Heart right ventricle (tissue), 16 donors: ENCODE data around the gene APLNR. TPM values are rescaled to one million over a fixed set of nuclear protein-coding genes. Genes with fewer than 3 reads are reported as not detected.
A peak's percentile ranks its signal among the peaks of the same experiment; 100 is the strongest.

Source experiments
- ATAC-seq, 8 donors: fragments of 200-7000 bp; cut with Tn5 transposase; one replicate each; pipeline ENCODE4 v1.9.1; 2020; ENCODE audit warnings: mild to moderate bottlenecking in 8 of 8, moderate library complexity in 8 of 8, moderate number of reproducible peaks in 1 of 8
- DNase-seq, 2 donors: peaks; one replicate each; pipeline ENCODE4 v3.0.0-alpha.2; 2020
- H3K27ac ChIP-seq, 10 donors: fragments of 200-600 bp; sonication (generic) in 2 of 10; one replicate each; pipeline versions ENCODE4 v1.5.0 to v1.8.0; 2020 to 2022; ENCODE audit warnings: mild to moderate bottlenecking in 3 of 10
- H3K27me3 ChIP-seq, 7 donors: fragments of 200-600 bp; one replicate each; pipeline ENCODE4 v1.8.0; 2021 to 2022; ENCODE audit warnings: mild to moderate bottlenecking in 2 of 7
- H3K36me3 ChIP-seq, 9 donors: fragments of 200-600 bp; sonication (generic) in 1 of 9; one replicate each; pipeline versions ENCODE4 v1.5.0 to v1.8.0; 2020 to 2022; ENCODE audit warnings: mild to moderate bottlenecking in 2 of 9
- H3K4me1 ChIP-seq, 9 donors: fragments of 200-600 bp; sonication (generic) in 1 of 9; one replicate each; pipeline versions ENCODE4 v1.5.0 to v1.8.0; 2020 to 2022; ENCODE audit warnings: mild to moderate bottlenecking in 4 of 9
- H3K4me3 ChIP-seq, 10 donors: fragments of 200-600 bp; sonication (generic) in 2 of 10; one replicate each; pipeline versions ENCODE4 v1.5.0 to v1.8.0; 2020 to 2022; ENCODE audit warnings: mild to moderate bottlenecking in 7 of 10, moderate library complexity in 2 of 10
- H3K9me3 ChIP-seq, 11 donors: fragments of 200-600 bp in 10 of 11; sonication (generic) in 2 of 11; one replicate each; pipeline versions ENCODE4 v1.5.0 to v1.8.0; 2013 to 2022; ENCODE audit warnings: mild to moderate bottlenecking in 2 of 11, control low read depth in 1 of 11, moderate library complexity in 1 of 11
- WGBS, 2 donors: extraction: QIAGEN DNeasy Blood & Tissue Kit; methylation state at CpG; one replicate each; pipeline ENCODE4 v1.1.7; 2013; ENCODE audit warnings: inconsistent platforms in 1 of 2; 5-methylcytosine and 5-hydroxymethylcytosine counted together
- intact Hi-C, 10 donors: fragments of 100-400 bp; cut with DNase I; formaldehyde crosslinking; loops; one replicate each; pipeline versions ENCODE4 v1.11.1 to v1.14.2; 2022
- polyA plus RNA-seq, 2 donors: library from polyadenylated mRNA; stranded (reverse); fragments of 200-250 nt; gene quantifications; one replicate each; pipeline ENCODE4 v1.2.3, GENCODE V29; 2013
- total RNA-seq, 10 donors: library from RNA; stranded (reverse); fragmentation: NEBNext Ultra II Directional in 3 of 10; extraction: Animal tissue kit (Norgen Biotek cat#: 25700) in 3 of 10; gene quantifications; one replicate each; pipeline versions ENCODE4 v1.2.1 to v1.2.4, GENCODE V29; 2021 to 2023
- TF ChIP-seq, protein P1 (sequence below), 9 donors: fragments of 200-600 bp; sonication (generic) in 2 of 9; IDR thresholded peaks; one replicate each; pipeline versions ENCODE4 v1.5.0 to v1.8.0; 2021 to 2022; ENCODE audit warnings: antibody characterized with exemption in 9 of 9, mild to moderate bottlenecking in 5 of 9, moderate library complexity in 1 of 9
- donor health status: Arrhythmogenic right ventricular cardiomyopathy.
- donor health status: ischemic (EF 13 %, LVEDD 7.1; RV severe dilation, severe dysfunction).
- donor health status: healthy with polysubstance abuse.
- donor health status: DM: no; HTN: yes; CAD: no.
- donor health status: DM: no; HTN: no; CAD: no.
- donor health status: ischemic (EF 25% LVEDD 6.9; RV normal size, moderate dysfunction).
- donor health status: ischemic (EF 25% LVEDD 5.7; RV mildly dilated, moderate dysfunction).
- donor health status: healthy.
- donor health status: DM: yes; HTN: yes; CAD: no.
- donor health status: Ischemic cardiomyopathy.
- donor health status: ischemic (EF 35%, LVEDD 5.7; RV mildly dilated, moderate dysfunction).
- donor health status: nonischemic (EF 11% LVEDD 7.7; RV severe dilation, severe dysfunction).
- donor health status: DM: yes; HTN: yes; CAD: no.
- donor health status: PGD.
- donor health status: ischemic (EF 29% LVEDD 5.4; RV normal size, mild dysfunction).
- donor health status: nonischemic (EF 23%, LVEDD 6.1; RV moderate dilation, normal function).

Gene APLNR
- total and polyA plus RNA-seq, 12 donors: 2.0 to 39.3 (median 11.8) TPM

- TF ChIP-seq, protein P1, sequence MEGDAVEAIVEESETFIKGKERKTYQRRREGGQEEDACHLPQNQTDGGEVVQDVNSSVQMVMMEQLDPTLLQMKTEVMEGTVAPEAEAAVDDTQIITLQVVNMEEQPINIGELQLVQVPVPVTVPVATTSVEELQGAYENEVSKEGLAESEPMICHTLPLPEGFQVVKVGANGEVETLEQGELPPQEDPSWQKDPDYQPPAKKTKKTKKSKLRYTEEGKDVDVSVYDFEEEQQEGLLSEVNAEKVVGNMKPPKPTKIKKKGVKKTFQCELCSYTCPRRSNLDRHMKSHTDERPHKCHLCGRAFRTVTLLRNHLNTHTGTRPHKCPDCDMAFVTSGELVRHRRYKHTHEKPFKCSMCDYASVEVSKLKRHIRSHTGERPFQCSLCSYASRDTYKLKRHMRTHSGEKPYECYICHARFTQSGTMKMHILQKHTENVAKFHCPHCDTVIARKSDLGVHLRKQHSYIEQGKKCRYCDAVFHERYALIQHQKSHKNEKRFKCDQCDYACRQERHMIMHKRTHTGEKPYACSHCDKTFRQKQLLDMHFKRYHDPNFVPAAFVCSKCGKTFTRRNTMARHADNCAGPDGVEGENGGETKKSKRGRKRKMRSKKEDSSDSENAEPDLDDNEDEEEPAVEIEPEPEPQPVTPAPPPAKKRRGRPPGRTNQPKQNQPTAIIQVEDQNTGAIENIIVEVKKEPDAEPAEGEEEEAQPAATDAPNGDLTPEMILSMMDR (IDR thresholded peaks at IDR 0.05): no peak
- intact Hi-C loops: loop anchor here in 4 of 10 donors (2.0 to 5.0 kb wide), 4 partner anchors 25 to 414 kb away; no protein-coding TSS in a partner anchor
- Histone ChIP-seq H3K9me3 (peaks cover 0 to 8% (median 2%) of the 10 kb centered on the region in 11 donors), H3K4me1 (peaks cover 0 to 23% (median 17%) of the 10 kb centered on the region in 9 donors), H3K4me3 (no peak overlapping the region), H3K36me3 (no peaks in the 10 kb centered on the region), H3K27ac (no peak overlapping the region), H3K27me3 (peaks cover 0 to 8% (median 0%) of the 10 kb centered on the region in 7 donors)
- ATAC-seq (peak in 1 of 8 donors; percentile 24), DNase-seq (peak in 1 of 2 donors; percentile 32)
- 39 to 45% methylated on average over 5 of the region's 5 CpGs for WGBS, 2 donors
Observed at GRCh38 chr11:57251491-57252104, 14.5 kb upstream of the APLNR start.

DNA sequence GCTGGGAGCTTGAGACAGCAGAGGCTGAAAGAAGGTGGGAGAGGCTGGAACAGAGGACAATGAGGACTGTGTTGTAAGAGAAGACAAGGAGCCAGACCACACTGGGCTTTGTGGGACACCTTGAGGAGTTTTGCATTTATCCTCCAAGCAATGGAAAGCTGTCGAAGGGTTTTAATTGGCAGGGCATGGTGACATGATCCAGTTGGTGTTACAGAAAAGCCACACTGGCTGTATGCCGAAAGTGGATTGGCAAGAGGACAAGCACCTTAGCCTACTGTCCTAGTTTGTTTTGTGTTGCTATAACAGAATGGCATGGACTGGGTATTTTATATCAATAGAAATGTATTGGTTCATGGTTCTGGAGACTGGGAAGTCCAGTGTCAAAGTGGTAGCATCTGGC, 14.0 kb upstream of the APLNR start:
- no peaks in the 10 kb centered on the region for H3K36me3 ChIP-seq
- WGBS, 2 donors: 76 to 77% methylated on average over 2 of the region's 2 CpGs

GRCh38 chr11:57249384-57250319, 12.6 kb upstream of the APLNR start:
- no peaks in the 10 kb centered on the region for H3K36me3 ChIP-seq
- peak; percentile 69 to 75 for DNase-seq
- peaks cover 0 to 8% (median 0%) of the 10 kb centered on the region in 7 donors for H3K27me3 ChIP-seq
- peak; percentile 38 to 88 (median 70) for ATAC-seq
- TF ChIP-seq, protein P1 (IDR thresholded peaks at IDR 0.05): peak; percentile 70 to 88 (median 84)
- 28 to 29% methylated on average over 10 of the region's 10 CpGs for WGBS, 2 donors
- no peaks in the 10 kb centered on the region for H3K9me3 ChIP-seq
- intact Hi-C loops: loop anchor here (1.0 to 5.0 kb wide), 16 partner anchors 27 to 412 kb away; no protein-coding TSS in a partner anchor
- peak overlapping the region in 6 of 10 donors; percentile 12 to 75 (median 50) for H3K27ac ChIP-seq
- H3K4me1 ChIP-seq: peaks cover 0 to 37% (median 27%) of the 10 kb centered on the region in 9 donors
- peak overlapping the region in 4 of 10 donors; percentile 2 to 30 (median 14) for H3K4me3 ChIP-seq

More for the DNA sequence above, 14.0 kb upstream of the APLNR start:
- DNase-seq (no peak), ATAC-seq (no peak)
- intact Hi-C loops: loop anchor here in 4 of 10 donors (2.0 to 5.0 kb wide), 4 partner anchors 26 to 414 kb away; no protein-coding TSS in a partner anchor
- TF ChIP-seq, protein P1 (IDR thresholded peaks at IDR 0.05): no peak
- H3K27me3 ChIP-seq: peaks cover 0 to 8% (median 0%) of the 10 kb centered on the region in 7 donors
- H3K4me3 ChIP-seq: no peak overlapping the region
- no peak overlapping the region for H3K27ac ChIP-seq
- H3K4me1 ChIP-seq: peaks cover 0 to 23% (median 17%) of the 10 kb centered on the region in 9 donors
- peaks cover 0 to 3% (median 0%) of the 10 kb centered on the region in 11 donors for H3K9me3 ChIP-seq
